A549 (cell line): ENCODE results near the gene TMIGD3. TPM values are rescaled to one million over a fixed set of nuclear protein-coding genes. Genes with fewer than 3 reads are reported as not detected.

ENCODE experiments used
- ATAC-seq, 2 experiments: fragments of 200-7000 bp in 1 of 2; fragments of >200 bp in 1 of 2; cut with Nextera tagmentation in 1 of 2; cut with Tn5 transposase in 1 of 2; 3 replicates each; pipeline versions ENCODE4 v1.8.0 to v1.9.1; 2018 to 2020; ENCODE audit warnings: mild to moderate bottlenecking in 1 of 2, moderate library complexity in 1 of 2
- CTCF ChIA-PET: fragments of 300-600 bp; sonication (Branson Sonifier 250); formaldehyde crosslinking; extraction: SDS; loops from one replicate; lab custom pipeline; 2021; ENCODE audit warnings: antibody characterized with exemption, inconsistent platforms; lab: Yijun Ruan, JAX
- POLR2A ChIA-PET: fragments of 350-600 bp; formaldehyde crosslinking; extraction: SDS; loops from one replicate; lab custom pipeline; 2021; ENCODE audit warnings: antibody characterized with exemption, inconsistent platforms; lab: Yijun Ruan, JAX
- DNase-seq, 2 experiments: peaks; one replicate each; pipeline versions ENCODE4 v3.0.0 to v3.0.0-alpha.2; 2011 to 2016; ENCODE audit warnings: low read depth in 1 of 2, low spot score in 1 of 2
- FAIRE-seq: peaks from 2 replicates; lab custom pipeline; 2011; peaks lifted over from hg19 to GRCh38; lab: Jason Lieb, UNC
- H3K27ac ChIP-seq, 2 experiments: fragments of >200 bp; sonication (Bioruptor Twin); formaldehyde crosslinking; 3 replicates each; pipeline ENCODE4 v1.5.1; 2016 to 2017
- H3K4me1 ChIP-seq: fragments of >200 bp; sonication (Bioruptor Twin); formaldehyde crosslinking; 3 replicates; pipeline ENCODE4 v1.6.1; 2016
- H3K4me2 ChIP-seq: fragments of >200 bp; sonication (Bioruptor Twin); formaldehyde crosslinking; 3 replicates; pipeline ENCODE4 v1.6.1; 2016
- H3K4me3 ChIP-seq: fragments of >200 bp; sonication (Bioruptor Twin); formaldehyde crosslinking; 3 replicates; pipeline ENCODE4 v1.5.1; 2016
- H3K9me3 ChIP-seq: fragments of >200 bp; sonication (Bioruptor Twin); formaldehyde crosslinking; 3 replicates; pipeline ENCODE4 v1.6.1; 2016
- CHD2 ChIP-seq: fragments of 150-350 bp; IDR thresholded peaks from 2 replicates; pipeline ENCODE4 v1.6.1; 2014; ENCODE audit warnings: low read length; ENCODE audit not compliant: partially characterized antibody
- FOSL2 ChIP-seq, 2 experiments: fragments of 450-650 bp in 1 of 2; fragments of >200 bp in 1 of 2; sonication (Bioruptor Twin) in 1 of 2; formaldehyde crosslinking; IDR thresholded peaks; 2 replicates each; pipeline versions ENCODE4 v1.5.0 to v1.6.1; 2016 to 2020; ENCODE audit warnings: mild to moderate bottlenecking in 1 of 2, moderate library complexity in 1 of 2
- GATA3 ChIP-seq: IDR thresholded peaks from 2 replicates; pipeline ENCODE4 v1.6.1; 2012; ENCODE audit warnings: borderline replicate concordance
- HOXA7 ChIP-seq: fragments of 250-450 bp; sonication (Bioruptor Pico); IDR thresholded peaks from 2 replicates; pipeline ENCODE4 v1.5.0; 2020; ENCODE audit warnings: mild to moderate bottlenecking, moderate library complexity
- HOXB13 ChIP-seq: fragments of 250-450 bp; sonication (Bioruptor Pico); IDR thresholded peaks from 2 replicates; pipeline ENCODE4 v1.5.0; 2020; ENCODE audit warnings: low read depth, mild to moderate bottlenecking, moderate library complexity
- HOXB5 ChIP-seq: fragments of 250-450 bp; sonication (Bioruptor Pico); IDR thresholded peaks from 2 replicates; pipeline ENCODE4 v1.5.0; 2020; ENCODE audit warnings: mild to moderate bottlenecking, moderate library complexity
- MYC ChIP-seq: IDR thresholded peaks from 2 replicates; pipeline ENCODE4 v1.6.1; 2012; ENCODE audit warnings: mild to moderate bottlenecking, inconsistent platforms, low read length, improper control_type of control experiment, borderline replicate concordance
- NPAS2 ChIP-seq: fragments of 250-450 bp; sonication (Bioruptor Pico); IDR thresholded peaks from 2 replicates; pipeline ENCODE4 v1.8.0; 2022; ENCODE audit warnings: mild to moderate bottlenecking, moderate library complexity, borderline replicate concordance
- PHF8 ChIP-seq: fragments of 200-600 bp; sonication (generic); IDR thresholded peaks from 2 replicates; pipeline ENCODE4 v1.6.1; 2016; ENCODE audit warnings: low read depth, mild to moderate bottlenecking, antibody characterized with exemption, moderate library complexity, borderline replicate concordance
- RARB ChIP-seq: fragments of 250-450 bp; sonication (Bioruptor Pico); IDR thresholded peaks from 2 replicates; pipeline ENCODE4 v1.8.0; 2021; ENCODE audit warnings: mild to moderate bottlenecking, moderate library complexity
- RCOR1 ChIP-seq: fragments of 150-350 bp; IDR thresholded peaks from 2 replicates; pipeline ENCODE4 v1.6.1; 2014; ENCODE audit warnings: antibody characterized with exemption, low read length, low read depth
- RNF2 ChIP-seq: fragments of 200-600 bp; sonication (generic); IDR thresholded peaks from 2 replicates; pipeline ENCODE4 v1.6.1; 2016; ENCODE audit warnings: low read depth, mild to moderate bottlenecking, antibody characterized with exemption, moderate library complexity, borderline replicate concordance
- TFCP2L1 ChIP-seq: fragments of 250-450 bp; sonication (Bioruptor Pico); IDR thresholded peaks from 2 replicates; pipeline ENCODE4 v1.5.0; 2021; ENCODE audit warnings: mild to moderate bottlenecking
- TP53 ChIP-seq: fragments of 250-450 bp; sonication (Bioruptor Pico); IDR thresholded peaks from 2 replicates; pipeline ENCODE4 v1.5.0; 2021; ENCODE audit warnings: mild to moderate bottlenecking, moderate library complexity
- ZC3H11A ChIP-seq: fragments of 450-650 bp; IDR thresholded peaks from 2 replicates; pipeline ENCODE4 v1.6.1; 2014; ENCODE audit warnings: antibody characterized with exemption, mild to moderate bottlenecking
- ZFP36 ChIP-seq: fragments of 450-650 bp; IDR thresholded peaks from 2 replicates; pipeline ENCODE4 v1.6.1; 2014; ENCODE audit warnings: borderline replicate concordance; ENCODE audit not compliant: partially characterized antibody
- ZSCAN20 ChIP-seq: fragments of 250-450 bp; sonication (Bioruptor Pico); IDR thresholded peaks from 2 replicates; pipeline ENCODE4 v1.8.0; 2022; ENCODE audit warnings: mild to moderate bottlenecking, moderate library complexity
- WGBS: methylation state at CpG from one replicate; pipeline ENCODE4 v1.1.6; 2017; ENCODE audit errors: missing lambda C conversion rate; 5-methylcytosine and 5-hydroxymethylcytosine counted together
- polyA plus RNA-seq, 4 experiments: library from polyadenylated mRNA; depleted of rRNA in 3 of 4; stranded (reverse); fragments of >200 nt; fragmentation: RNase III in 1 of 4; extraction: RNeasy Plus Mini Kit Qiagen cat#74134 plus additional on column Dnase treatment in 1 of 4; gene quantifications; 2 replicates in 3 of 4; 3 replicates in 1 of 4; pipeline ENCODE4 v1.2.3, GENCODE V29; 2011 to 2017
- TF ChIP-seq, protein P1 (sequence below): IDR thresholded peaks from 2 replicates; pipeline ENCODE4 v1.6.1; 2012
- TF ChIP-seq, protein P2 (sequence below): IDR thresholded peaks from 2 replicates; pipeline ENCODE4 v1.6.1; 2012
- TF ChIP-seq, protein P3 (sequence below): fragments of 450-650 bp; IDR thresholded peaks from 2 replicates; pipeline ENCODE4 v1.6.1; 2014; ENCODE audit warnings: antibody characterized with exemption
- TF ChIP-seq, protein P4 (sequence below): fragments of 250-450 bp; sonication (Bioruptor Pico); IDR thresholded peaks from 2 replicates; pipeline ENCODE4 v1.5.0; 2020; ENCODE audit warnings: low read depth, mild to moderate bottlenecking, moderate library complexity
- TF ChIP-seq, protein P5 (sequence below): fragments of 150-350 bp; IDR thresholded peaks from 2 replicates; pipeline ENCODE4 v1.6.1; 2014; ENCODE audit warnings: low read depth, mild to moderate bottlenecking, low read length

The TMIGD3 gene
- polyA plus RNA-seq, 2 of the 4 experiments (the other 2 are of a cell fraction) = not detected

DNA sequence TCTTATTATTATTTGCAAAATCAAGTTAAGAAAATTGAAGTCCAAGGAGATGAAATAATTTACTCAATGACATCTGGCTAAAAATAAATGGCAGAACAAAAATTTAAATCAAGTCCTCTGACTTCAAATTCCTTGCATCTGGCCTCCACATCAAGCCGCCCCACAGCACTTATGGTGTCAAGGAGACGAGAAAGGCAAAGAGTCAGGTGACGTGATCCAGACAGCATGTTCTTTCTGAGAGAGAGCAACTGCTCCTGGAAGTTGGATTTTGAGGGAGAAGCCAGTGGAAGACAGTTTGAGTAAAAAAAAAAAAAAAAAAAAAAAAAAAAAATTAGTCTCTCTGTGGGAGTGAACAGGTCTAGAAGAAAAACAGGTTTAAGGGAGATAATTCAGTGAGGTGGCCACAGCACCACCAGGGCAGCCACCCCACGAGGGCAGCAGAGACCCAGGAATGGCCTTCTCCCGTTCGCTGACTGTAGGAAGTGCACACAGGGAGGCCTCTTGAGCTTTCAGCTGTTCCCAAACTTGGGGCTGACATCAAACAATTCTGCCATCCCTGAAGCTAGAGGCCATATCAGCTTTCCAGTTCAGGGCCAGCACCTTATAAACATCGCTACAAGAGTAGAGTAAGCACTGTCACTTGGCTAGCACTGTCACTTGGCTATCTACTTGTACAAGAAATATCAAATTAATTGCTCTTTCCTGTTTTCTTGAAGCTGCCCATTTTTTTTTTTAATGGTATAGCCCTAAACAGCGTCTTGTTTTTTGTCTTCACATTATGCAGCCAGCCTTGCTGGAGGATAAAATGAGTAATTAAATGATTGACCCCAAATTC is 21.8 kb downstream of the TMIGD3 start (continued):
- TF ChIP-seq, protein P1, sequence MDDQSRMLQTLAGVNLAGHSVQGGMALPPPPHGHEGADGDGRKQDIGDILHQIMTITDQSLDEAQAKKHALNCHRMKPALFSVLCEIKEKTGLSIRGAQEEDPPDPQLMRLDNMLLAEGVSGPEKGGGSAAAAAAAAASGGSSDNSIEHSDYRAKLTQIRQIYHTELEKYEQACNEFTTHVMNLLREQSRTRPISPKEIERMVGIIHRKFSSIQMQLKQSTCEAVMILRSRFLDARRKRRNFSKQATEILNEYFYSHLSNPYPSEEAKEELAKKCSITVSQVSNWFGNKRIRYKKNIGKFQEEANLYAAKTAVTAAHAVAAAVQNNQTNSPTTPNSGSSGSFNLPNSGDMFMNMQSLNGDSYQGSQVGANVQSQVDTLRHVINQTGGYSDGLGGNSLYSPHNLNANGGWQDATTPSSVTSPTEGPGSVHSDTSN = no peak
- TF ChIP-seq, protein P2, sequence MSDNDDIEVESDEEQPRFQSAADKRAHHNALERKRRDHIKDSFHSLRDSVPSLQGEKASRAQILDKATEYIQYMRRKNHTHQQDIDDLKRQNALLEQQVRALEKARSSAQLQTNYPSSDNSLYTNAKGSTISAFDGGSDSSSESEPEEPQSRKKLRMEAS = no peak
- TF ChIP-seq, protein P3, sequence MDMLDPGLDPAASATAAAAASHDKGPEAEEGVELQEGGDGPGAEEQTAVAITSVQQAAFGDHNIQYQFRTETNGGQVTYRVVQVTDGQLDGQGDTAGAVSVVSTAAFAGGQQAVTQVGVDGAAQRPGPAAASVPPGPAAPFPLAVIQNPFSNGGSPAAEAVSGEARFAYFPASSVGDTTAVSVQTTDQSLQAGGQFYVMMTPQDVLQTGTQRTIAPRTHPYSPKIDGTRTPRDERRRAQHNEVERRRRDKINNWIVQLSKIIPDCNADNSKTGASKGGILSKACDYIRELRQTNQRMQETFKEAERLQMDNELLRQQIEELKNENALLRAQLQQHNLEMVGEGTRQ = no peak
- TF ChIP-seq FOSL2 (IDR thresholded peaks at IDR 0.05) = no peak
- TF ChIP-seq FOSL2 (CRISPR knock-in tag; IDR thresholded peaks at IDR 0.05) = no peak
- no peak for TF ChIP-seq ZC3H11A
- TF ChIP-seq, protein P4, sequence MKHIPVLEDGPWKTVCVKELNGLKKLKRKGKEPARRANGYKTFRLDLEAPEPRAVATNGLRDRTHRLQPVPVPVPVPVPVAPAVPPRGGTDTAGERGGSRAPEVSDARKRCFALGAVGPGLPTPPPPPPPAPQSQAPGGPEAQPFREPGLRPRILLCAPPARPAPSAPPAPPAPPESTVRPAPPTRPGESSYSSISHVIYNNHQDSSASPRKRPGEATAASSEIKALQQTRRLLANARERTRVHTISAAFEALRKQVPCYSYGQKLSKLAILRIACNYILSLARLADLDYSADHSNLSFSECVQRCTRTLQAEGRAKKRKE (CRISPR knock-in tag) = no peak
- TF ChIP-seq MYC = no peak
- TF ChIP-seq, protein P5, sequence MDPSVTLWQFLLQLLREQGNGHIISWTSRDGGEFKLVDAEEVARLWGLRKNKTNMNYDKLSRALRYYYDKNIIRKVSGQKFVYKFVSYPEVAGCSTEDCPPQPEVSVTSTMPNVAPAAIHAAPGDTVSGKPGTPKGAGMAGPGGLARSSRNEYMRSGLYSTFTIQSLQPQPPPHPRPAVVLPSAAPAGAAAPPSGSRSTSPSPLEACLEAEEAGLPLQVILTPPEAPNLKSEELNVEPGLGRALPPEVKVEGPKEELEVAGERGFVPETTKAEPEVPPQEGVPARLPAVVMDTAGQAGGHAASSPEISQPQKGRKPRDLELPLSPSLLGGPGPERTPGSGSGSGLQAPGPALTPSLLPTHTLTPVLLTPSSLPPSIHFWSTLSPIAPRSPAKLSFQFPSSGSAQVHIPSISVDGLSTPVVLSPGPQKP = no peak
- TF ChIP-seq GATA3 = no peak
- TF ChIP-seq CHD2 = no peak
- TF ChIP-seq, all 56 proteins: peak for 3

DNA sequence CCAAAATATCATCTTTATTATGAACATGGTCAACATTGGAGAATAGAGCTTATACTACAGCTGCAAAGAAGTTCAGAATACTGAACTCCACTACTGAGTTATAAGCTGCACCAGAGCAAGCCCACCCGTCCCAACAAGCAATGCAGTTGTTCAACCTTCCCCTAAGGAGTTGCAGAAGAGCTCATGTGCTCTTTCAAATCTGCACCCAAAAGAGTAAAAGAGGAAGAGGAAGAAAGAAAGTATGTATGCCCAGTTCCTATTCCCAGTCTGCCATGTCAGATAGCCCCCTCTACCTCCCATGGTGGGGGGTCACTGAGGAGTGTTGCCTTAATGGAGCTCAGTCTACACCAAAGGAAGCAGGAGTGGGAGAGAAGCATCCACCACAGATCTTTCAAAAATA is 22.8 kb downstream of the TMIGD3 start:
- WGBS = 15% methylated on average over 1 of the region's 1 CpG
- Histone ChIP-seq H3K4me2 (no peak overlapping the region), H3K4me1 (no peaks in the 10 kb centered on the region), H3K4me3 (no peak overlapping the region), H3K9me3 (no peaks in the 10 kb centered on the region), H3K27ac (no peak overlapping the region)
- ChIA-PET POLR2A (no interaction called here), CTCF (interaction anchor here (0.8 to 4.0 kb wide), 9 partner anchors 8 to 890 kb away, joined by 3 to 26 read pairs (median 3); no protein-coding TSS in a partner anchor)
- DNase-seq (no peak), FAIRE-seq (no peak), ATAC-seq (no peak)
- TF ChIP-seq, protein P5 = no peak
- no peak for TF ChIP-seq ZFP36
- no peak for TF ChIP-seq RARB (CRISPR knock-in tag)
- TF ChIP-seq TP53 (CRISPR knock-in tag) = no peak
- TF ChIP-seq HOXB13 (CRISPR knock-in tag) = no peak
- no peak for TF ChIP-seq NPAS2 (CRISPR knock-in tag)
- TF ChIP-seq HOXA7 (CRISPR knock-in tag) = no peak
- TF ChIP-seq RCOR1 = no peak
- no peak for TF ChIP-seq PHF8
- TF ChIP-seq ZSCAN20 = no peak
- no peak for TF ChIP-seq HOXB5
- no peak for TF ChIP-seq RNF2
- TF ChIP-seq TFCP2L1 (CRISPR knock-in tag) = no peak
- TF ChIP-seq, all 56 proteins: peak for 0
